AG04449 (cell line): ENCODE measurements around the gene ARPC2.

Experiments
- CTCF ChIA-PET: fragments of 350-600 bp; formaldehyde crosslinking; extraction: SDS; loops from one replicate; lab custom pipeline; 2021; ENCODE audit warnings: antibody characterized with exemption; lab: Yijun Ruan, JAX
- POLR2A ChIA-PET: fragments of 400-600, 350-600 bp; formaldehyde crosslinking; extraction: SDS; loops from one replicate; lab custom pipeline; 2020; ENCODE audit warnings: antibody characterized with exemption, inconsistent platforms; lab: Yijun Ruan, JAX
- DNase-seq: peaks from one replicate; pipeline ENCODE4 v3.0.0-alpha.2; 2010; ENCODE audit warnings: low read depth, low spot score
- H3K4me3 ChIP-seq: 2 replicates; pipeline ENCODE4 v1.5.1; 2011; ENCODE audit warnings: low read depth, mild to moderate bottlenecking, control low read depth, low read length
- CTCF ChIP-seq: IDR thresholded peaks from one replicate; pipeline ENCODE4 v1.5.1; 2011; ENCODE audit warnings: mild to moderate bottlenecking, moderate library complexity, low read length, control low read depth, inconsistent platforms; ENCODE audit not compliant: insufficient read depth; ENCODE audit errors: missing control alignments

Gene ARPC2

DNA sequence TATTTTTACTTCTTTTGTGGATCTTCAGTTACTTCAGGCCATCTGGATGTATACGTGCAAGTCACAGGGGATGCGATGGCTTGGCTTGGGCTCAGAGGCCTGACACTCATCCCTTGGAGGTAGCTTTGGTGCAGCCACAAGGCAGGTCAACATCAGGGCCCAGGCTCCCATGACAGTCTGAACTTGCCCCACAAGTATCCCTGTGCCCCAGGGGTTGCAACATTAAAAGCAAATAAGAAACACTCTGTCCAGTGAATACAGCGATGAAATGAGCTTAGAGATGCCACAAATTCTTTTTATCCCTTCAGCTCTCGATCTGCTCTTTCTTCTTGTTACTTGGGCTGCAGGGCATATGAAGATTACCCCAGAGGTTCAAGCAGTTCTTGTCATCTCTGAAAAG is 37.2 kb upstream of the ARPC2 start:
- DNase-seq, result no peak
- ChIA-PET POLR2A (no interaction called here), CTCF (interaction anchor here (1.9 kb wide), 1 partner anchor 12 kb away, joined by 7 read pairs; no protein-coding TSS in a partner anchor)
- no peak overlapping the region for H3K4me3 ChIP-seq
- TF ChIP-seq CTCF, result no peak

- no peak overlapping the region for H3K4me3 ChIP-seq
- ChIA-PET POLR2A (no interaction called here), CTCF (interaction anchor here (1.3 to 1.9 kb wide), 4 partner anchors 8 to 122 kb away, joined by 4 to 7 read pairs (median 6); no protein-coding TSS in a partner anchor)
- no peak for TF ChIP-seq CTCF
- no peak for DNase-seq
These were observed 36.4 kb upstream of the ARPC2 start for GRCh38 chr2:218180467-218181114.

- ChIA-PET CTCF (interaction anchor here (0.6 to 5.6 kb wide), 5 partner anchors 17 to 221 kb away, joined by 3 to 36 read pairs (median 7); partner anchors contain the start of genes AAMP and PNKD), POLR2A (no interaction called here)
- TF ChIP-seq CTCF, result no peak
- no peak for DNase-seq
- H3K4me3 ChIP-seq, result no peak overlapping the region
These were observed 32.7 kb upstream of the ARPC2 start for GRCh38 chr2:218184331-218184730.

DNA sequence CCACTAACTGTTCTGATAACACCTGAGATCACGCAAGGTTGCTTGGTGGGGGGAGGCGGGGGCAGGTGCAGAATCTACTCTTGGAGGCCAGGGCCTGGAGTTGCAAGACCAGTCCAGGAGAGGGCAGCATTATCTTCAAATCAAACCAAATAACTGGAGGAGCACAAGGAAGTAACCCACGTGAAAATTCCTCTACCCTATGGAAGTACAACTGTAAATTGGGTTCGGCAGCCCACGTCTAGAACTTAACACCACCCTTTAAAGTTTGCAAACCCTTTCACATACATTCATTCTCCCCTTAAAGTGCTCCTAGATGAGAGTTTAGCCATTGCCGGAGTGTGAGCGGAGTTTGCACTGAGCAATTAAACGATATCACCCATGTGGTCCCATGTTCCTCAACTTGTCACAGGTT is 30.6 kb upstream of the ARPC2 start:
- CTCF ChIA-PET, result interaction anchor here (1.7 to 5.6 kb wide), 4 partner anchors 15 to 89 kb away, joined by 4 to 36 read pairs (median 7); partner anchors contain the start of genes AAMP and PNKD
- DNase-seq, result peak; percentile 12
- POLR2A ChIA-PET, result no interaction called here
- no peak overlapping the region for H3K4me3 ChIP-seq
- peak; percentile 76 for TF ChIP-seq CTCF

GRCh38 chr2:218186876-218187275 is 30.1 kb upstream of the ARPC2 start:
- CTCF ChIA-PET, result interaction anchor here (0.9 to 5.6 kb wide), 7 partner anchors 10 to 89 kb away, joined by 3 to 36 read pairs (median 4); partner anchors contain the start of genes AAMP and PNKD
- TF ChIP-seq CTCF, result no peak
- H3K4me3 ChIP-seq, result no peak overlapping the region
- POLR2A ChIA-PET, result no interaction called here
- DNase-seq, result no peak

DNA sequence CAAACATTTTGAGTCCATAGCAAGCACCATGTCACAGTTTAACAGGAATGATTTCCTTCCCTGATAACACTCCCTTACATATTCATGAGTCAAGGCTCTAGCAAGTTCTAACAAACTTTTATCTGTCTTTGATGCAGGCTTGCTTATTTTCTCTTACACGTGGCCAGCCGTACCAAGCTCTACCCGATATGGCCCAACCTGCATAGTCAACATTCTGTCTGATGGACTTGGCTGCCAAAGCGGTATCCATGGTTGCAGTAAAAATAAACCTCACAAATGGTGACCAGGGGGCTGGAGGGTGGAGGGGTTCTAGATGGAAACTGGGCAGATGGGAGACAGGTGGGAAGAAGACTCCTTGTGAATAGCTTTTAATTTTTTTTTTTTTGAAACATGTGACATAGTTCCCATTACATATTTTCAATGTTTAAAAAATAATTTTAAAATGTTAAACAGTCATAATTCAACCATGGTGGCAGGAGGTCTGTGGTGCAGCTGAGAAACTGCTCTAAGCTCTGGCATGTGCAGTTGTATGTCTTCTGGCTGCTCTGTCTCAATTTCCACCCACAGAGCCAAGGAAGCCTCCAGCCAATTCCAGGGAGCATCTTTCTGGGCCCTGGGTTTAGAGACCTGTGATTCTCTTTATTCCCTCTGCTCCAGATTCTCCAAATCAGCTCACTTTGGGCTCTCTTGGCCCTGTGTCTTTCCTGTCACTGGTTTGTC is 29.5 kb upstream of the ARPC2 start:
- no peak for TF ChIP-seq CTCF
- no peak overlapping the region for H3K4me3 ChIP-seq
- DNase-seq, result no peak
- POLR2A ChIA-PET, result interaction anchor here (0.6 to 0.9 kb wide), 2 partner anchors 39 to 72 kb away, joined by 3 read pairs; no protein-coding TSS in a partner anchor
- CTCF ChIA-PET, result interaction anchor here (0.7 to 5.6 kb wide), 15 partner anchors 9 to 397 kb away, joined by 3 to 36 read pairs (median 4); partner anchors contain the start of genes AAMP and PNKD
